Chondrocyte (in vitro differentiated cells): ENCODE results near the gene MPC1. TPM values are rescaled to one million over a fixed set of nuclear protein-coding genes. Genes with fewer than 3 reads are reported as not detected.

ENCODE experiments used
- DNase-seq: peaks from one replicate; pipeline ENCODE4 v3.0.0; 2021; ENCODE audit warnings: mixed read lengths, low spot score
- H3K27ac Mint-ChIP-seq: one replicate; pipeline ENCODE4 v1.8.0; 2021; ENCODE audit warnings: mild to moderate bottlenecking, moderate library complexity, mixed read lengths; ENCODE audit not compliant: unreplicated experiment
- H3K27me3 Mint-ChIP-seq: 2 replicates; pipeline ENCODE4 v1.8.0; 2021; ENCODE audit warnings: low read depth, mixed read lengths
- H3K36me3 Mint-ChIP-seq: 2 replicates; pipeline ENCODE4 v1.8.0; 2021; ENCODE audit warnings: low read depth, mixed read lengths
- H3K4me1 Mint-ChIP-seq: 2 replicates; pipeline ENCODE4 v1.8.0; 2021; ENCODE audit warnings: low read depth, mild to moderate bottlenecking, mixed read lengths
- H3K4me3 Mint-ChIP-seq: one replicate; pipeline ENCODE4 v1.8.0; 2021; ENCODE audit warnings: mild to moderate bottlenecking, moderate library complexity, mixed read lengths; ENCODE audit not compliant: unreplicated experiment
- H3K9me3 Mint-ChIP-seq: 2 replicates; pipeline ENCODE4 v1.8.0; 2021; ENCODE audit warnings: low read depth, mixed read lengths
- CTCF ChIP-seq: fragments of 200-600 bp; sonication (generic); IDR thresholded peaks from 2 replicates; pipeline ENCODE4 v1.5.0; 2021; ENCODE audit warnings: antibody characterized with exemption, mild to moderate bottlenecking, moderate library complexity
- total RNA-seq: library from RNA; stranded (reverse); gene quantifications from 3 replicates; pipeline ENCODE4 v1.2.1, GENCODE V29; 2021

MPC1 gene
- total RNA-seq, 1 donor from 2014 or later = 30.1 TPM

- no peak overlapping the region for H3K27ac Mint-ChIP-seq
- TF ChIP-seq CTCF = no peak
These were observed 29.2 kb downstream of the MPC1 start for GRCh38 chr6:166353507-166353906.

GRCh38 chr6:166352923-166353322 lies 29.8 kb downstream of the MPC1 start:
- H3K4me1 Mint-ChIP-seq = no peaks in the 10 kb centered on the region
- TF ChIP-seq CTCF = no peak
- H3K9me3 Mint-ChIP-seq = peaks cover 22% of the 10 kb centered on the region
- peaks cover 8% of the 10 kb centered on the region for H3K27me3 Mint-ChIP-seq
- no peak overlapping the region for H3K27ac Mint-ChIP-seq
- no peak overlapping the region for H3K4me3 Mint-ChIP-seq
- no peak for DNase-seq
- peaks cover 2% of the 10 kb centered on the region for H3K36me3 Mint-ChIP-seq

More at GRCh38 chr6:166353507-166353906, 29.2 kb downstream of the MPC1 start:
- Mint-ChIP-seq H3K4me3 (no peak overlapping the region), H3K9me3 (peaks cover 24% of the 10 kb centered on the region), H3K36me3 (peaks cover 2% of the 10 kb centered on the region), H3K4me1 (no peaks in the 10 kb centered on the region), H3K27me3 (peaks cover 8% of the 10 kb centered on the region)
- no peak for DNase-seq

- Mint-ChIP-seq H3K27me3 (peaks cover 8% of the 10 kb centered on the region), H3K36me3 (peaks cover 2% of the 10 kb centered on the region), H3K4me1 (no peaks in the 10 kb centered on the region), H3K27ac (no peak overlapping the region), H3K4me3 (no peak overlapping the region), H3K9me3 (peaks cover 22% of the 10 kb centered on the region)
- no peak for DNase-seq
- no peak for TF ChIP-seq CTCF
These were observed 30.9 kb downstream of the MPC1 start for GRCh38 chr6:166351715-166352285.

GRCh38 chr6:166348305-166348949 lies 34.3 kb downstream of the MPC1 start:
- TF ChIP-seq CTCF = no peak
- no peak for DNase-seq
- Mint-ChIP-seq H3K4me3 (no peak overlapping the region), H3K27me3 (peaks cover 7% of the 10 kb centered on the region), H3K36me3 (peaks cover 2% of the 10 kb centered on the region), H3K4me1 (peaks cover 8% of the 10 kb centered on the region), H3K27ac (no peak overlapping the region), H3K9me3 (peaks cover 22% of the 10 kb centered on the region)

GRCh38 chr6:166346965-166347364 lies 35.8 kb downstream of the MPC1 start:
- Mint-ChIP-seq H3K27ac (no peak overlapping the region), H3K4me1 (peaks cover 11% of the 10 kb centered on the region), H3K4me3 (no peak overlapping the region), H3K27me3 (peaks cover 5% of the 10 kb centered on the region), H3K36me3 (peaks cover 2% of the 10 kb centered on the region), H3K9me3 (peaks cover 22% of the 10 kb centered on the region)
- DNase-seq = no peak
- no peak for TF ChIP-seq CTCF
